ENCODE measurements around the gene GNG4.
A peak's percentile ranks its signal among the peaks of the same experiment; 100 is the strongest.
"Not testable (repeated sequence)": the region's sequence is repeated elsewhere in the genome, so short reads cannot be mapped to it uniquely, and the experiment has no call there.

Gene GNG4

GRCh38 chr1:235624721-235625333, 24.8 kb downstream of the GNG4 start:
- DNase-seq (ENCODE audit: low spot score): no peak

- no peak for DNase-seq (ENCODE audit: low spot score)
Observed at GRCh38 chr1:235622936-235623779, 26.4 kb downstream of the GNG4 start.

GRCh38 chr1:235619149-235619548, 30.4 kb downstream of the GNG4 start:
- not testable (repeated sequence) for DNase-seq (ENCODE audit: low spot score)

- DNase-seq (ENCODE audit: low spot score): no peak
Observed at GRCh38 chr1:235617808-235618207, 31.8 kb downstream of the GNG4 start.

- DNase-seq (ENCODE audit: low spot score): no peak
Observed at GRCh38 chr1:235617140-235617539, 32.4 kb downstream of the GNG4 start.

- no peak for DNase-seq (ENCODE audit: low spot score)
Observed at GRCh38 chr1:235614442-235614954, 35.1 kb downstream of the GNG4 start.

- no peak for DNase-seq (ENCODE audit: low spot score)
Observed at GRCh38 chr1:235613602-235614001, 36.0 kb downstream of the GNG4 start.

- DNase-seq (ENCODE audit: low spot score): no peak
Observed at GRCh38 chr1:235612761-235613160, 36.8 kb downstream of the GNG4 start.

GRCh38 chr1:235610157-235610556, 39.4 kb downstream of the GNG4 start:
- DNase-seq (ENCODE audit: low spot score): no peak

- DNase-seq (ENCODE audit: low spot score): no peak
Observed at GRCh38 chr1:235608278-235608677, 41.3 kb downstream of the GNG4 start.

- no peak for DNase-seq (ENCODE audit: low spot score)
Observed at GRCh38 chr1:235607284-235607683, 42.3 kb downstream of the GNG4 start.

GRCh38 chr1:235601104-235601503, 48.5 kb downstream of the GNG4 start:
- DNase-seq (ENCODE audit: low spot score): peak; percentile 27

GRCh38 chr1:235599536-235599935, 50.0 kb downstream of the GNG4 start:
- DNase-seq (ENCODE audit: low spot score): no peak

- peak; percentile 86 for DNase-seq (ENCODE audit: low spot score)
Observed at GRCh38 chr1:235597867-235598553, 51.6 kb downstream of the GNG4 start.

GRCh38 chr1:235595079-235595478, 54.5 kb downstream of the GNG4 start:
- DNase-seq (ENCODE audit: low spot score): no peak

GRCh38 chr1:235594281-235594895, 55.2 kb downstream of the GNG4 start:
- DNase-seq (ENCODE audit: low spot score): not testable (repeated sequence)

GRCh38 chr1:235588916-235589515, 60.6 kb downstream of the GNG4 start:
- DNase-seq (ENCODE audit: low spot score): peak; percentile 9

- no peak for DNase-seq (ENCODE audit: low spot score)
Observed at GRCh38 chr1:235588156-235588555, 61.4 kb downstream of the GNG4 start.

- no peak for DNase-seq (ENCODE audit: low spot score)
Observed at GRCh38 chr1:235586992-235587391, 62.6 kb downstream of the GNG4 start.

GRCh38 chr1:235586413-235586812, 63.2 kb downstream of the GNG4 start:
- DNase-seq (ENCODE audit: low spot score): no peak

GRCh38 chr1:235584973-235585372, 64.6 kb downstream of the GNG4 start:
- DNase-seq (ENCODE audit: low spot score): no peak

GRCh38 chr1:235583511-235584001, 66.0 kb downstream of the GNG4 start:
- DNase-seq (ENCODE audit: low spot score): peak; percentile 24

All from RKO (cell line).